ENCODE data around the gene TTC38. TPM values are rescaled to one million over a fixed set of nuclear protein-coding genes. Genes with fewer than 3 reads are reported as not detected.

The TTC38 gene
- polyA plus RNA-seq, 2 of the 4 experiments (the other 2 are of a cell fraction): 12.4 to 22.1 TPM

- FAIRE-seq (no peak), ATAC-seq (no peak), DNase-seq (ENCODE audit: low read depth in 1 of 2, low spot score in 1 of 2) (no peak)
- Histone ChIP-seq H3K9me3 (no peaks in the 10 kb centered on the region), H3K4me2 (no peak overlapping the region), H3K4me1 (no peaks in the 10 kb centered on the region), H3K27ac (no peak overlapping the region), H3K4me3 (no peak overlapping the region)
- ChIA-PET POLR2A (no interaction called here), CTCF (interaction anchor here (1.1 to 20.1 kb wide), 3 partner anchors 9 to 310 kb away, joined by 3 to 272 read pairs (median 17); no protein-coding TSS in a partner anchor)
- no peak for TF ChIP-seq ZC3H11A (IDR thresholded peaks at IDR 0.05)
- TF ChIP-seq, protein P1, sequence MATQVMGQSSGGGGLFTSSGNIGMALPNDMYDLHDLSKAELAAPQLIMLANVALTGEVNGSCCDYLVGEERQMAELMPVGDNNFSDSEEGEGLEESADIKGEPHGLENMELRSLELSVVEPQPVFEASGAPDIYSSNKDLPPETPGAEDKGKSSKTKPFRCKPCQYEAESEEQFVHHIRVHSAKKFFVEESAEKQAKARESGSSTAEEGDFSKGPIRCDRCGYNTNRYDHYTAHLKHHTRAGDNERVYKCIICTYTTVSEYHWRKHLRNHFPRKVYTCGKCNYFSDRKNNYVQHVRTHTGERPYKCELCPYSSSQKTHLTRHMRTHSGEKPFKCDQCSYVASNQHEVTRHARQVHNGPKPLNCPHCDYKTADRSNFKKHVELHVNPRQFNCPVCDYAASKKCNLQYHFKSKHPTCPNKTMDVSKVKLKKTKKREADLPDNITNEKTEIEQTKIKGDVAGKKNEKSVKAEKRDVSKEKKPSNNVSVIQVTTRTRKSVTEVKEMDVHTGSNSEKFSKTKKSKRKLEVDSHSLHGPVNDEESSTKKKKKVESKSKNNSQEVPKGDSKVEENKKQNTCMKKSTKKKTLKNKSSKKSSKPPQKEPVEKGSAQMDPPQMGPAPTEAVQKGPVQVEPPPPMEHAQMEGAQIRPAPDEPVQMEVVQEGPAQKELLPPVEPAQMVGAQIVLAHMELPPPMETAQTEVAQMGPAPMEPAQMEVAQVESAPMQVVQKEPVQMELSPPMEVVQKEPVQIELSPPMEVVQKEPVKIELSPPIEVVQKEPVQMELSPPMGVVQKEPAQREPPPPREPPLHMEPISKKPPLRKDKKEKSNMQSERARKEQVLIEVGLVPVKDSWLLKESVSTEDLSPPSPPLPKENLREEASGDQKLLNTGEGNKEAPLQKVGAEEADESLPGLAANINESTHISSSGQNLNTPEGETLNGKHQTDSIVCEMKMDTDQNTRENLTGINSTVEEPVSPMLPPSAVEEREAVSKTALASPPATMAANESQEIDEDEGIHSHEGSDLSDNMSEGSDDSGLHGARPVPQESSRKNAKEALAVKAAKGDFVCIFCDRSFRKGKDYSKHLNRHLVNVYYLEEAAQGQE (IDR thresholded peaks at IDR 0.05): no peak
- TF ChIP-seq SMC3 (IDR thresholded peaks at IDR 0.05): no peak
- TF ChIP-seq CBX2 (IDR thresholded peaks at IDR 0.05; ENCODE audit: borderline replicate concordance, low read depth): no peak
- TF ChIP-seq CBX8 (IDR thresholded peaks at IDR 0.05): no peak
- TF ChIP-seq, protein P2, sequence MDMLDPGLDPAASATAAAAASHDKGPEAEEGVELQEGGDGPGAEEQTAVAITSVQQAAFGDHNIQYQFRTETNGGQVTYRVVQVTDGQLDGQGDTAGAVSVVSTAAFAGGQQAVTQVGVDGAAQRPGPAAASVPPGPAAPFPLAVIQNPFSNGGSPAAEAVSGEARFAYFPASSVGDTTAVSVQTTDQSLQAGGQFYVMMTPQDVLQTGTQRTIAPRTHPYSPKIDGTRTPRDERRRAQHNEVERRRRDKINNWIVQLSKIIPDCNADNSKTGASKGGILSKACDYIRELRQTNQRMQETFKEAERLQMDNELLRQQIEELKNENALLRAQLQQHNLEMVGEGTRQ (IDR thresholded peaks at IDR 0.05): no peak
- TF ChIP-seq RFX5 (IDR thresholded peaks at IDR 0.05): no peak
- no peak for TF ChIP-seq CEBPB (IDR thresholded peaks at IDR 0.05)
- TF ChIP-seq CHD2 (IDR thresholded peaks at IDR 0.05; ENCODE audit: low read length, partially characterized antibody): no peak
- TF ChIP-seq HDAC2 (IDR thresholded peaks at IDR 0.05): no peak
- TF ChIP-seq HES2 (IDR thresholded peaks at IDR 0.05): no peak
- no peak for TF ChIP-seq E2F6 (IDR thresholded peaks at IDR 0.05; ENCODE audit: borderline replicate concordance, low read depth)
- TF ChIP-seq, protein P3, sequence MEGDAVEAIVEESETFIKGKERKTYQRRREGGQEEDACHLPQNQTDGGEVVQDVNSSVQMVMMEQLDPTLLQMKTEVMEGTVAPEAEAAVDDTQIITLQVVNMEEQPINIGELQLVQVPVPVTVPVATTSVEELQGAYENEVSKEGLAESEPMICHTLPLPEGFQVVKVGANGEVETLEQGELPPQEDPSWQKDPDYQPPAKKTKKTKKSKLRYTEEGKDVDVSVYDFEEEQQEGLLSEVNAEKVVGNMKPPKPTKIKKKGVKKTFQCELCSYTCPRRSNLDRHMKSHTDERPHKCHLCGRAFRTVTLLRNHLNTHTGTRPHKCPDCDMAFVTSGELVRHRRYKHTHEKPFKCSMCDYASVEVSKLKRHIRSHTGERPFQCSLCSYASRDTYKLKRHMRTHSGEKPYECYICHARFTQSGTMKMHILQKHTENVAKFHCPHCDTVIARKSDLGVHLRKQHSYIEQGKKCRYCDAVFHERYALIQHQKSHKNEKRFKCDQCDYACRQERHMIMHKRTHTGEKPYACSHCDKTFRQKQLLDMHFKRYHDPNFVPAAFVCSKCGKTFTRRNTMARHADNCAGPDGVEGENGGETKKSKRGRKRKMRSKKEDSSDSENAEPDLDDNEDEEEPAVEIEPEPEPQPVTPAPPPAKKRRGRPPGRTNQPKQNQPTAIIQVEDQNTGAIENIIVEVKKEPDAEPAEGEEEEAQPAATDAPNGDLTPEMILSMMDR (IDR thresholded peaks at IDR 0.05): no peak
- TF ChIP-seq ZSCAN20 (CRISPR knock-in tag; IDR thresholded peaks at IDR 0.05): no peak
- no peak for TF ChIP-seq HOXA7 (CRISPR knock-in tag; IDR thresholded peaks at IDR 0.05)
- TF ChIP-seq MAX (IDR thresholded peaks at IDR 0.05): no peak
- TF ChIP-seq TP53 (CRISPR knock-in tag; IDR thresholded peaks at IDR 0.05): no peak
- no peak for TF ChIP-seq PHF8 (IDR thresholded peaks at IDR 0.05; ENCODE audit: borderline replicate concordance, low read depth)
- TF ChIP-seq, protein P4, sequence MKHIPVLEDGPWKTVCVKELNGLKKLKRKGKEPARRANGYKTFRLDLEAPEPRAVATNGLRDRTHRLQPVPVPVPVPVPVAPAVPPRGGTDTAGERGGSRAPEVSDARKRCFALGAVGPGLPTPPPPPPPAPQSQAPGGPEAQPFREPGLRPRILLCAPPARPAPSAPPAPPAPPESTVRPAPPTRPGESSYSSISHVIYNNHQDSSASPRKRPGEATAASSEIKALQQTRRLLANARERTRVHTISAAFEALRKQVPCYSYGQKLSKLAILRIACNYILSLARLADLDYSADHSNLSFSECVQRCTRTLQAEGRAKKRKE (CRISPR knock-in tag; IDR thresholded peaks at IDR 0.05; ENCODE audit: low read depth): no peak
- no peak for TF ChIP-seq MAFK (IDR thresholded peaks at IDR 0.05; ENCODE audit: partially characterized antibody)
- WGBS (ENCODE audit: missing lambda C conversion rate): 93% methylated on average over 18 of the region's 19 CpGs
Observed at GRCh38 chr22:46323162-46323561, 55.4 kb downstream of the TTC38 start.
